Measurements from ENCODE around the gene GRID1. TPM values are rescaled to one million over a fixed set of nuclear protein-coding genes. Genes with fewer than 3 reads are reported as not detected.
"Not testable (repeated sequence)": the region's sequence is repeated elsewhere in the genome, so short reads cannot be mapped to it uniquely, and the experiment has no call there.

Gene GRID1
- total and polyA plus RNA-seq, 4 donors, result 1.1 to 3.8 TPM; not detected in 2

- intact Hi-C loops (cut with DNase I); H3K9me3 ChIP-seq (ENCODE audit: control insufficient read depth, low read length); H3K4me1 ChIP-seq (ENCODE audit: control insufficient read depth in 1 of 2, insufficient read depth in 2 of 2, low read length in 2 of 2); H3K4me3 ChIP-seq (ENCODE audit: low read length in 2 of 2); H3K27me3 ChIP-seq (ENCODE audit: control insufficient read depth in 1 of 2, insufficient read depth in 2 of 2, low read length in 1 of 2); ATAC-seq (ENCODE audit: low FRiP score); DNase-seq; H3K36me3 ChIP-seq (ENCODE audit: control insufficient read depth in 1 of 2, insufficient read depth in 2 of 2, low read length in 1 of 2); H3K27ac ChIP-seq (ENCODE audit: low read depth in 1 of 2, low read length in 2 of 2): not testable (repeated sequence)
- 83 to 87% methylated on average over 7 of the region's 7 CpGs for WGBS, 2 donors
Observed at GRCh38 chr10:85929993-85930392, 436.6 kb downstream of the GRID1 start.

- no peaks in the 10 kb centered on the region for H3K36me3 ChIP-seq (ENCODE audit: control insufficient read depth in 1 of 2, insufficient read depth in 2 of 2, low read length in 1 of 2)
- no peaks in the 10 kb centered on the region for H3K27me3 ChIP-seq (ENCODE audit: control insufficient read depth in 1 of 2, insufficient read depth in 2 of 2, low read length in 1 of 2)
- no peak overlapping the region for H3K4me3 ChIP-seq (ENCODE audit: low read length in 2 of 2)
- 66 to 67% methylated on average over 9 of the region's 9 CpGs for WGBS, 2 donors
- H3K4me1 ChIP-seq (ENCODE audit: control insufficient read depth in 1 of 2, insufficient read depth in 2 of 2, low read length in 2 of 2), result no peaks in the 10 kb centered on the region
- ATAC-seq (ENCODE audit: low FRiP score) (no peak), DNase-seq (no peak)
- H3K9me3 ChIP-seq (ENCODE audit: control insufficient read depth, low read length), result no peaks in the 10 kb centered on the region
- intact Hi-C loops (cut with DNase I), result no loop called here
- no peak overlapping the region for H3K27ac ChIP-seq (ENCODE audit: low read depth in 1 of 2, low read length in 2 of 2)
Observed at GRCh38 chr10:85927952-85928665, 438.5 kb downstream of the GRID1 start.

GRCh38 chr10:85926986-85927385, 439.6 kb downstream of the GRID1 start:
- intact Hi-C loops (cut with DNase I), result no loop called here
- no peak for DNase-seq
- Histone ChIP-seq H3K27ac (ENCODE audit: low read depth in 1 of 2, low read length in 2 of 2) (no peak overlapping the region), H3K9me3 (ENCODE audit: control insufficient read depth, low read length) (no peaks in the 10 kb centered on the region), H3K4me1 (ENCODE audit: control insufficient read depth in 1 of 2, insufficient read depth in 2 of 2, low read length in 2 of 2) (no peaks in the 10 kb centered on the region), H3K36me3 (ENCODE audit: control insufficient read depth in 1 of 2, insufficient read depth in 2 of 2, low read length in 1 of 2) (no peaks in the 10 kb centered on the region), H3K4me3 (ENCODE audit: low read length in 2 of 2) (no peak overlapping the region), H3K27me3 (ENCODE audit: control insufficient read depth in 1 of 2, insufficient read depth in 2 of 2, low read length in 1 of 2) (no peaks in the 10 kb centered on the region)
- 65 to 69% methylated on average over 3 of the region's 3 CpGs for WGBS, 2 donors
- no peak for ATAC-seq (ENCODE audit: low FRiP score)

GRCh38 chr10:85926136-85926535, 440.5 kb downstream of the GRID1 start:
- ATAC-seq (ENCODE audit: low FRiP score) (no peak), DNase-seq (no peak)
- Histone ChIP-seq H3K9me3 (ENCODE audit: control insufficient read depth, low read length) (no peaks in the 10 kb centered on the region), H3K27me3 (ENCODE audit: control insufficient read depth in 1 of 2, insufficient read depth in 2 of 2, low read length in 1 of 2) (no peaks in the 10 kb centered on the region), H3K27ac (ENCODE audit: low read depth in 1 of 2, low read length in 2 of 2) (no peak overlapping the region), H3K4me3 (ENCODE audit: low read length in 2 of 2) (no peak overlapping the region), H3K36me3 (ENCODE audit: control insufficient read depth in 1 of 2, insufficient read depth in 2 of 2, low read length in 1 of 2) (no peaks in the 10 kb centered on the region), H3K4me1 (ENCODE audit: control insufficient read depth in 1 of 2, insufficient read depth in 2 of 2, low read length in 2 of 2) (no peaks in the 10 kb centered on the region)
- intact Hi-C loops (cut with DNase I), result no loop called here
- WGBS, 2 donors, result 61 to 82% methylated on average over 5 of the region's 5 CpGs

- Histone ChIP-seq H3K9me3 (ENCODE audit: control insufficient read depth, low read length) (no peaks in the 10 kb centered on the region), H3K36me3 (ENCODE audit: control insufficient read depth in 1 of 2, insufficient read depth in 2 of 2, low read length in 1 of 2) (no peaks in the 10 kb centered on the region), H3K27ac (ENCODE audit: low read depth in 1 of 2, low read length in 2 of 2) (no peak overlapping the region), H3K4me3 (ENCODE audit: low read length in 2 of 2) (no peak overlapping the region), H3K27me3 (ENCODE audit: control insufficient read depth in 1 of 2, insufficient read depth in 2 of 2, low read length in 1 of 2) (no peaks in the 10 kb centered on the region), H3K4me1 (ENCODE audit: control insufficient read depth in 1 of 2, insufficient read depth in 2 of 2, low read length in 2 of 2) (no peaks in the 10 kb centered on the region)
- ATAC-seq (ENCODE audit: low FRiP score), result no peak
- DNase-seq, result no peak
- intact Hi-C loops (cut with DNase I), result no loop called here
- WGBS, 2 donors, result 95 to 96% methylated on average over 5 of the region's 5 CpGs
Observed at GRCh38 chr10:85925201-85925750, 441.3 kb downstream of the GRID1 start.

GRCh38 chr10:85924382-85925102, 442.1 kb downstream of the GRID1 start:
- intact Hi-C loops (cut with DNase I), result no loop called here
- no peaks in the 10 kb centered on the region for H3K9me3 ChIP-seq (ENCODE audit: control insufficient read depth, low read length)
- H3K27me3 ChIP-seq (ENCODE audit: control insufficient read depth in 1 of 2, insufficient read depth in 2 of 2, low read length in 1 of 2), result no peaks in the 10 kb centered on the region
- ATAC-seq (ENCODE audit: low FRiP score) (no peak), DNase-seq (no peak)
- 93% methylated on average over 7 of the region's 7 CpGs for WGBS, 2 donors
- H3K27ac ChIP-seq (ENCODE audit: low read depth in 1 of 2, low read length in 2 of 2), result no peak overlapping the region
- H3K4me1 ChIP-seq (ENCODE audit: control insufficient read depth in 1 of 2, insufficient read depth in 2 of 2, low read length in 2 of 2), result no peaks in the 10 kb centered on the region
- H3K4me3 ChIP-seq (ENCODE audit: low read length in 2 of 2), result no peak overlapping the region
- no peaks in the 10 kb centered on the region for H3K36me3 ChIP-seq (ENCODE audit: control insufficient read depth in 1 of 2, insufficient read depth in 2 of 2, low read length in 1 of 2)

- H3K9me3 ChIP-seq (ENCODE audit: control insufficient read depth, low read length), result no peaks in the 10 kb centered on the region
- WGBS, 2 donors, result 33 to 46% methylated on average over 9 of the region's 9 CpGs
- intact Hi-C loops (cut with DNase I), result no loop called here
- H3K36me3 ChIP-seq (ENCODE audit: control insufficient read depth in 1 of 2, insufficient read depth in 2 of 2, low read length in 1 of 2), result no peaks in the 10 kb centered on the region
- no peak overlapping the region for H3K4me3 ChIP-seq (ENCODE audit: low read length in 2 of 2)
- no peaks in the 10 kb centered on the region for H3K27me3 ChIP-seq (ENCODE audit: control insufficient read depth in 1 of 2, insufficient read depth in 2 of 2, low read length in 1 of 2)
- ATAC-seq (ENCODE audit: low FRiP score), result no peak
- H3K4me1 ChIP-seq (ENCODE audit: control insufficient read depth in 1 of 2, insufficient read depth in 2 of 2, low read length in 2 of 2), result no peaks in the 10 kb centered on the region
- no peak overlapping the region for H3K27ac ChIP-seq (ENCODE audit: low read depth in 1 of 2, low read length in 2 of 2)
- DNase-seq, result no peak
Observed at GRCh38 chr10:85922356-85923129, 444.1 kb downstream of the GRID1 start.

GRCh38 chr10:85921789-85922188, 444.8 kb downstream of the GRID1 start:
- Histone ChIP-seq H3K27me3 (ENCODE audit: control insufficient read depth in 1 of 2, insufficient read depth in 2 of 2, low read length in 1 of 2) (no peaks in the 10 kb centered on the region), H3K9me3 (ENCODE audit: control insufficient read depth, low read length) (no peaks in the 10 kb centered on the region), H3K4me3 (ENCODE audit: low read length in 2 of 2) (no peak overlapping the region), H3K36me3 (ENCODE audit: control insufficient read depth in 1 of 2, insufficient read depth in 2 of 2, low read length in 1 of 2) (no peaks in the 10 kb centered on the region), H3K4me1 (ENCODE audit: control insufficient read depth in 1 of 2, insufficient read depth in 2 of 2, low read length in 2 of 2) (no peaks in the 10 kb centered on the region), H3K27ac (ENCODE audit: low read depth in 1 of 2, low read length in 2 of 2) (no peak overlapping the region)
- intact Hi-C loops (cut with DNase I), result no loop called here
- ATAC-seq (ENCODE audit: low FRiP score) (no peak), DNase-seq (no peak)
- 69 to 70% methylated on average over 5 of the region's 5 CpGs for WGBS, 2 donors
